ENCODE results near the gene PAPPA. TPM values are rescaled to one million over a fixed set of nuclear protein-coding genes. Genes with fewer than 3 reads are reported as not detected.

Gene PAPPA
- total RNA-seq, 1 experiment from 2014 or later = 0.05 TPM

DNA sequence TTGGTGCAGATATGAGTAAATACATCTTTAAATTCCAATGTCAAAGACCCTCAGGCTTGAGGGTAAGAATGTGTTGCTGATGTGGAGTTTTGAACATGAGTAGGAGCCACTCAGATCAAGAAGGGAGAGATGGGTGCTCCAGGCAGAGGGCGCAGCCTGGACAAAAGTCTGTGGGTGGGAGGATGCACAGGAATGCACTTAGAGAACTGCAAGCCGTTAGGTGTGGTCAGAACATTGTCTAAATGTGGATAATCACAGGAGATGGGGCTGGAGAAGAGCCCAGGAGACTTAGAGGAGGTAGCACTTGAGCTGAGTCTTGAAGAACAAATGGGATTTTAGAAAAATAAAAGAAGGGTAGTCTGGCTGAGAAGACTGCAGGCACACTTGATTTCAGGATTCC, 255.5 kb downstream of the PAPPA start:
- Histone ChIP-seq H3K4me3 (replicated peaks in 1 of 2; ENCODE audit: low read depth in 1 of 2, low read length in 2 of 2) (no peak overlapping the region), H3K4me1 (ENCODE audit: control insufficient read depth in 1 of 2, insufficient read depth in 2 of 2, low read length in 2 of 2) (no peaks in the 10 kb centered on the region), H3K4me2 (ENCODE audit: low read length) (no peak overlapping the region), H3K9me3 (ENCODE audit: control insufficient read depth in 1 of 2, insufficient read depth in 1 of 2, low read depth in 1 of 2, low read length in 2 of 2) (no peaks in the 10 kb centered on the region), H3K9me2 (ENCODE audit: insufficient read depth) (no peaks in the 10 kb centered on the region), H3K27ac (ENCODE audit: low read depth, low read length) (no peak overlapping the region), H3K27me3 (ENCODE audit: insufficient read depth, low read length) (no peaks in the 10 kb centered on the region), H3K79me2 (ENCODE audit: insufficient read depth, low read length) (no peaks in the 10 kb centered on the region), H3K9ac (ENCODE audit: low read length) (no peak overlapping the region), H4K20me1 (ENCODE audit: insufficient read depth) (no peaks in the 10 kb centered on the region), H2AFZ (ENCODE audit: low read depth, low read length, poor library complexity, severe bottlenecking) (no peak overlapping the region), H3K36me3 (ENCODE audit: control insufficient read depth in 1 of 2, insufficient read depth in 2 of 2, low read length in 2 of 2) (no peaks in the 10 kb centered on the region)
- ChIA-PET RAD21 (ENCODE audit: low non-redundant PET in 1 of 2, low total read pairs in 2 of 2, uncharacterized antibody in 2 of 2, unreplicated experiment in 2 of 2) (no interaction called here), POLR2A (no interaction called here), CTCF (no interaction called here)
- no peak for DNase-seq (ENCODE audit: low read depth, low spot score)
- no TSS peak for BruUV-seq (replicated peaks)
- no peak for TF ChIP-seq YY1 (IDR thresholded peaks at IDR 0.05; ENCODE audit: extremely low read depth, insufficient replicate concordance, low read depth, low read length)
- TF ChIP-seq CBX3 (IDR thresholded peaks at IDR 0.05; ENCODE audit: low read depth) = no peak
- TF ChIP-seq, protein P1, sequence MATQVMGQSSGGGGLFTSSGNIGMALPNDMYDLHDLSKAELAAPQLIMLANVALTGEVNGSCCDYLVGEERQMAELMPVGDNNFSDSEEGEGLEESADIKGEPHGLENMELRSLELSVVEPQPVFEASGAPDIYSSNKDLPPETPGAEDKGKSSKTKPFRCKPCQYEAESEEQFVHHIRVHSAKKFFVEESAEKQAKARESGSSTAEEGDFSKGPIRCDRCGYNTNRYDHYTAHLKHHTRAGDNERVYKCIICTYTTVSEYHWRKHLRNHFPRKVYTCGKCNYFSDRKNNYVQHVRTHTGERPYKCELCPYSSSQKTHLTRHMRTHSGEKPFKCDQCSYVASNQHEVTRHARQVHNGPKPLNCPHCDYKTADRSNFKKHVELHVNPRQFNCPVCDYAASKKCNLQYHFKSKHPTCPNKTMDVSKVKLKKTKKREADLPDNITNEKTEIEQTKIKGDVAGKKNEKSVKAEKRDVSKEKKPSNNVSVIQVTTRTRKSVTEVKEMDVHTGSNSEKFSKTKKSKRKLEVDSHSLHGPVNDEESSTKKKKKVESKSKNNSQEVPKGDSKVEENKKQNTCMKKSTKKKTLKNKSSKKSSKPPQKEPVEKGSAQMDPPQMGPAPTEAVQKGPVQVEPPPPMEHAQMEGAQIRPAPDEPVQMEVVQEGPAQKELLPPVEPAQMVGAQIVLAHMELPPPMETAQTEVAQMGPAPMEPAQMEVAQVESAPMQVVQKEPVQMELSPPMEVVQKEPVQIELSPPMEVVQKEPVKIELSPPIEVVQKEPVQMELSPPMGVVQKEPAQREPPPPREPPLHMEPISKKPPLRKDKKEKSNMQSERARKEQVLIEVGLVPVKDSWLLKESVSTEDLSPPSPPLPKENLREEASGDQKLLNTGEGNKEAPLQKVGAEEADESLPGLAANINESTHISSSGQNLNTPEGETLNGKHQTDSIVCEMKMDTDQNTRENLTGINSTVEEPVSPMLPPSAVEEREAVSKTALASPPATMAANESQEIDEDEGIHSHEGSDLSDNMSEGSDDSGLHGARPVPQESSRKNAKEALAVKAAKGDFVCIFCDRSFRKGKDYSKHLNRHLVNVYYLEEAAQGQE (IDR thresholded peaks at IDR 0.05; ENCODE audit: low read depth) = no peak
- no peak for TF ChIP-seq POLR2A (IDR thresholded peaks at IDR 0.05; ENCODE audit: borderline replicate concordance, extremely low read depth, insufficient read depth, insufficient read length)
- TF ChIP-seq ELF1 (IDR thresholded peaks at IDR 0.05; ENCODE audit: borderline replicate concordance, low read depth) = no peak
- TF ChIP-seq, protein P2, sequence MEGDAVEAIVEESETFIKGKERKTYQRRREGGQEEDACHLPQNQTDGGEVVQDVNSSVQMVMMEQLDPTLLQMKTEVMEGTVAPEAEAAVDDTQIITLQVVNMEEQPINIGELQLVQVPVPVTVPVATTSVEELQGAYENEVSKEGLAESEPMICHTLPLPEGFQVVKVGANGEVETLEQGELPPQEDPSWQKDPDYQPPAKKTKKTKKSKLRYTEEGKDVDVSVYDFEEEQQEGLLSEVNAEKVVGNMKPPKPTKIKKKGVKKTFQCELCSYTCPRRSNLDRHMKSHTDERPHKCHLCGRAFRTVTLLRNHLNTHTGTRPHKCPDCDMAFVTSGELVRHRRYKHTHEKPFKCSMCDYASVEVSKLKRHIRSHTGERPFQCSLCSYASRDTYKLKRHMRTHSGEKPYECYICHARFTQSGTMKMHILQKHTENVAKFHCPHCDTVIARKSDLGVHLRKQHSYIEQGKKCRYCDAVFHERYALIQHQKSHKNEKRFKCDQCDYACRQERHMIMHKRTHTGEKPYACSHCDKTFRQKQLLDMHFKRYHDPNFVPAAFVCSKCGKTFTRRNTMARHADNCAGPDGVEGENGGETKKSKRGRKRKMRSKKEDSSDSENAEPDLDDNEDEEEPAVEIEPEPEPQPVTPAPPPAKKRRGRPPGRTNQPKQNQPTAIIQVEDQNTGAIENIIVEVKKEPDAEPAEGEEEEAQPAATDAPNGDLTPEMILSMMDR (IDR thresholded peaks at IDR 0.05 in 2 of 3, conservative IDR thresholded peaks at IDR 0.05 in 1 of 3; ENCODE audit: borderline replicate concordance in 1 of 3, insufficient read depth in 1 of 3, low read depth in 2 of 3, low read length in 2 of 3) = no peak
- TF ChIP-seq FOSL1 (IDR thresholded peaks at IDR 0.05; ENCODE audit: low read depth) = no peak
- no peak for TF ChIP-seq POLR2AphosphoS5 (IDR thresholded peaks at IDR 0.05; ENCODE audit: low read depth, low read length)
- TF ChIP-seq JUND (IDR thresholded peaks at IDR 0.05) = no peak
- TF ChIP-seq RAD21 (IDR thresholded peaks at IDR 0.05; ENCODE audit: low read depth) = no peak
- no peak for TF ChIP-seq CEBPB (IDR thresholded peaks at IDR 0.05; ENCODE audit: low read depth)
- TF ChIP-seq EZH2phosphoT487 (IDR thresholded peaks at IDR 0.05; ENCODE audit: borderline replicate concordance) = no peak
- no peak for TF ChIP-seq SRF (IDR thresholded peaks at IDR 0.05; ENCODE audit: low read depth)
- intact Hi-C loops (cut with micrococcal nuclease) = no loop called here
- no peak for ATAC-seq
